ENCODE results near the gene CCDC187. TPM values are rescaled to one million over a fixed set of nuclear protein-coding genes. Genes with fewer than 3 reads are reported as not detected.
A peak's percentile ranks its signal among the peaks of the same experiment; 100 is the strongest.

CCDC187 gene
- polyA plus RNA-seq, 1 donor, result 0.04 TPM

GRCh38 chr9:136251264-136252115, 52.4 kb downstream of the CCDC187 start:
- no peak for DNase-seq

- no peak for DNase-seq
Measured at GRCh38 chr9:136250676-136251075, 53.2 kb downstream of the CCDC187 start.

DNA sequence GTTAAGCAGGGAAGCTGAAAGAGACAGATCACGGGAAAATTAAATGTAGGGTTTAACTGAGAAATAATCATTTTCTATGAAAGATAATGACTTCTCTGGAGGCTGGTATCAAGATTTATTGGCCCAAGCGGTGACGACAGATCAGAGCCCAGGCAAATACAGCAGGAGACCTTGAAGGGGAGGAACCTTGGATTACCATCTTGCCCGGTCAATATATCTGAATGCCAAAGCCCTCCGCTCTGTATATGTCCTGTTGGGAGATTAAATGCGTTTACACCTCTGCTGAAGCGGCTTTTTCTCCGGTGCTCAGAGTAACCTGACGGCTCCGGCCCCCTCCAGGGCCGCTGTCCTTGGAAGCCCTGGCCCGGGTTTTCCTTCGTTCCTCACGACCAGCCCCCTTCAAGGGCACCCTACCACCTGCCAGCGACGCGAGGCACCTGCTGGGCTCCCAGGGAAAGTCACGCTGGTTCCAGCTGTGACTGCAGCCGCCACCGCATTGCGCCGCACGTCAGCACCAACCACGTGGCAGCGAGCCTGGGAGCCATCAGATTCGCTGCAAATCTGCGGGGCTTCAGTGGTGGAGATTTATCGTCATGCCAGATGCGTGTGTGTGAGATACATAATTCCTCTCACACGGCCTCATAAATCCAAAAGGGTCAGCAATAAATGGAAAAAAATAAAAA, 53.9 kb downstream of the CCDC187 start:
- DNase-seq, result no peak

DNA sequence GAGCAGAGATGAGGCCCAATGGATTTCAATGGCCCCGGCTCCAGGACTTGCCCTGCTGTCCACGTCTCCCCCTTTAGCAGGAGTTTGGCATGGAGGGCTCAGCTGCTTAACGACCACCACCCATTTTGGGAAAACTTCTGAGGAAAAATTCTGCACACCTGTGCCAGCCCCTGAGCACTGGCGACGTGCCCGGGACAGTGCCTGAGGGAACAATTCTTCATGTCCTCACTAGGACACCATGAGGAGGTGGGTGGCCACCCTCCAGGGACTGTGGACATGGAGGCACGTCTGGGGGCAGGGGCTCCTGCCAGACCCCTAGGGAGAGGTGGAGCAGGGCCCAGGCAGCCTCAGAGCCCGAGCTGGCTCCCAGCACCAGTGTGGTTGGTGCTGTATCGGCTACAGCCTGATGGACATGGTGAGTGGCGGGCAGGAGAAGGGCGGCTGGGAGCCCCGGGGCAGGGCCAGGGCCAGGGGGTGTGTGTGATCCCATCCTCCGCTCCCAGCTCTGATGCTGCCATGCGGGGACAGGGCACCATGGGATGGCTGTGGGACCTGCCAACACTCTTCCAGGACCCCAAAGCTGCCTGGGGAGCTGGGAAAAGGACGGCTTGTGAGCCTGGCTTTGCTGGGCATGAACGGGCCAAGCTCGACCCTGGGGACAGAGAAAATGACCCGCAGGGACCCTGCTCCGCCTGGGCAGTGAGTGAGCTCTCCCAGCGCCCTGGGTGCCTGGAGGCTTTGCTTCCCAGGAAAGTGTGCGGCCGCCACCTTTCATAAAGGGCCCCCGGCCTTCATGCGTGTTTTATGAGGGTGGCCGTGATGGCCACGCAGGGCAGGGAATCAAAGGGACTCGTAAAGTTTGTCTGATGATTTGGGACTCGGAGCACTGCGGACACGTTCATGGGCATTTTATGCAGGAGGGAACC, 54.7 kb downstream of the CCDC187 start:
- no peak for DNase-seq

DNA sequence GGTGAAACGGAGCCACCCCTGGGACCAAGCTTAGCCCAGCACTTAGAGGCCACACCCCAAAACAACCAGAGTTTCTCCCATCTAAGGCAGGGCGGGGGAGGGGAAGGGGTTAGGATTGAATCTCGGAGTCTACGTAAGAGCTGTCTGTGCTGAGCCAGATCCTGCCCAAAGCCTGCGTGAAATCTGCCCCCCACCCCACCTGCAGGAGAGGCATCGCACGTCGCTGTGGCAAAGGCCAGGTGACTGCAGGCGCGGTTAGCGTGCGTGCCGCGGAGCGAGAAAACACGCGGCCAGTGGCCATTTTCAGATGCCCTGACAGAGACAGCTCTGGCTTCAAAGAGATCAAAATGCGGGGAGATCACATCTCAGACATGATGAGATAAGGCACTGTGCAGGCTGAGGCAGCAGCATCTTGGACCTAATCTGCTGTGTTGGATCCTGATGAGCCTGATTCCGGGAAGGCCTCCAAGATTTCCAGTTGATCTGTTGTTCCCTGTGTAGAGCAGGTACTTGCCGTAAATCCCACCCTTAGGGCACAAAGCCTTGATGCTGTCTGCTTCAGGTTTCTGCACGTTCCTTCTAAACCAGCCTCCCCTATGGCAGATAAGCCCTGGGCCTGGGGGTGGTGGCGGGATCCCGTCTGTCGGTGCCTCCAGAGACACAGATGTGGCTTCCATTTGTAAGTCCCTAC, 55.8 kb downstream of the CCDC187 start:
- no peak for DNase-seq

DNA sequence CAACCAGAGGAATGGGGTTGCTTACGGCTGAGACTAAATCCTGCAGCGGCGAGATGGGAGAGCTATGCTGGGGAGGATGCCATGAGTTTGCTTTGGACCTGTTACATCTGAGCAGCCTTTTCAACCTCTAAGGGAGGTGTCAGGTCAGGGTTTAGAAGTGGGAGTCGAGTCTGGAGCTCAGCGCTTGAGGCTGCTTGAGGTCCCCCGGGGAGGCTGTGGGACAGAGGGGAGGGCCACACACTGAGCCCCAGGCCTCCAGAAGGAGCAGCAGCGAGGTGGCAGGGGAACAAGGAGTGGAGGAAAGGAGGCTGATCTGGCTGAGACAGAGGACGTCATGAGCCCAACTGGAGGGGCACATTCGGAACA, 56.4 kb downstream of the CCDC187 start:
- DNase-seq, result no peak

DNA sequence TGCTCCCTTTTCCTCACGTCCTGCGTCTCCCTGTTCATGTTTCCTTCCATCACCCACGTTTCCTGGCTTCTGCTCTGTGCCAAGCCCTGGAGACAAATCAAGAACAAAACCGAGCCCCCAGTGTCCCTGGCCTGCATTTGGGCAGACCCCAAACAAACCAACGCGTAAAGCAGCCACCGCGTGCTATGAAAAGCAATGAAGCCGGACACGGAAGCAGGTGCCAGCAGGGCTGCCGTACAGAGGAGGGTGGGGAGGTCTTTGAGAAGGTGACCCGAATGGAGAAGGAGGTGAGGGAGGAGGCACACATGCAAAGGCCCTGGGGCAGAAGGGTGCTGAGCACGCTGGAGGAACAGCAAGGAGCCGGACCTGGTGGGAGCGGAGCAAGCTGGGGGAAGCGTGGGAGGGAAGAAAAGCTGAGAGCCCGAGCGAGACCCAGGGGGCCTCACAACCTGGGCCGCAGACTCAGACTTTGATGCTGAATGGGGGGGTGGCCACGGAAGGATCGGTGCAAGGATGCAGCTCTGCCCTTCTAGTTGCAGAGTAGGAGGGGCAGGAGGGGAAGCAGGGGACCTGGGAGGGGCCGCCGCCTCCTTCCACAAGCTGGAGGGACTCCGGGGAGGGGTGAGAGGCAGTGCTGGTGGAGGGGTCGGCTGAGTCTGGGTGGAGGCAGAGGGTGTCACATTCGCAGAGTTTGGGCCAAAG, 56.9 kb downstream of the CCDC187 start:
- DNase-seq, result no peak

- peak; percentile 87 for DNase-seq
Measured at GRCh38 chr9:136245219-136246150, 58.4 kb downstream of the CCDC187 start, which contains the start of gene QSOX2. Gene QSOX2, minus strand, starts transcription at chr9:136245812. Its CDS starts 9 bp downstream, at chr9:136245803.

DNA sequence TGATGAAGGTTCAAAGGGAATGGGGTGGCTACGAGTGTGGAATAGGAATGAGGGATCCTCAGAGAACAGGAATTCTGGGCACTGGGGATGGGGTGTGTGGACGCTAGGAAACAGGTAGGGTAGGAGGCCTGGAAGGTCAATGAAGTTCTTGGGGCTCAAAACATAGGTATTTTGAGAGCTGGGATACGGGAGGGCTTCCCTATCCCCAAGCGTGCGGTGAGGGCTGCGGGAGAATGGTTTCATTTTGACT, 59.0 kb downstream of the CCDC187 start:
- no peak for DNase-seq

DNA sequence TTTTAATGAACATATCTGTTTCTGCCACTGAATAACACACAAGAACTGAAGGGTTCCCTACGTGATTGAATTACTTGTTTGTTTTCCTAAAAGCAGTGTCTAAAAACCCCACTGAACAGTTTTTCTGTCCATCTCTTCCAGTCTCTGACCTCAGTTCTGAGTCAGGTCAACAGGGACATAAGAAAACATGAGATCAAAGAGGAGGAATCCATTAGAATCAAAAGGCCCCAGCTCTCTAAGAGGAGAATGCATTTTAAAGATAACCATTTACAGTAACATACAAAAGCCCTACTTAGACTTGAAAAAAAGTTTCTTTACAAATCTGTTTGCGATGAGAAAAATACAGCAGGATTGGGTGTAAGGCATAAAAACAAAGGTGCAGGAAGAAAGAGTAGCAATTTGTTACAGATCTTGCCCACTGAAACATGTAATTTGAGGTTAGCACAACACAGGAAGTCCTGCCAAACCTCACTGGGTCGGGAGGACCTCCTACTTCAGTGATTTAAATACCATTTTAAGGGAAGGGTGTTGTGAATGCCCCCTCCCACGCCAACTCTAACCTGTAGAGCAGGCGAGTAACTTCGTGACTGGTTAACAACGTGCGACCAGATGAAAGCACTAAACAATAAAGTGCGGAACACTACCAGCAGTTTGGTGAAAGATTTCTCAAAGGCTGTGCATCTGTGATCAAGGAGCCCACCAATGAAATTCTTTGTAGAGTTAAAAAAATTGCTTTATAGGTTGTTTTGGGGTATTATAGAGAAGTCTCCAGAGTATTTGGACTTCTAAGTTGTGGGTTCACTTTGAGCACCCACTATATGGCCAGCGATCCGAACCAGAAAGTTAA, 59.5 kb downstream of the CCDC187 start:
- DNase-seq, result no peak

- DNase-seq, result no peak
Measured at GRCh38 chr9:136243631-136244030, 60.3 kb downstream of the CCDC187 start.

GRCh38 chr9:136242918-136243525, 60.9 kb downstream of the CCDC187 start:
- no peak for DNase-seq

GRCh38 chr9:136242248-136242647, 61.6 kb downstream of the CCDC187 start:
- no peak for DNase-seq

- DNase-seq, result no peak
Measured at GRCh38 chr9:136241542-136241941, 62.4 kb downstream of the CCDC187 start.

GRCh38 chr9:136240941-136241340, 63.0 kb downstream of the CCDC187 start:
- DNase-seq, result no peak

GRCh38 chr9:136239983-136240330, 63.9 kb downstream of the CCDC187 start:
- DNase-seq, result no peak

DNA sequence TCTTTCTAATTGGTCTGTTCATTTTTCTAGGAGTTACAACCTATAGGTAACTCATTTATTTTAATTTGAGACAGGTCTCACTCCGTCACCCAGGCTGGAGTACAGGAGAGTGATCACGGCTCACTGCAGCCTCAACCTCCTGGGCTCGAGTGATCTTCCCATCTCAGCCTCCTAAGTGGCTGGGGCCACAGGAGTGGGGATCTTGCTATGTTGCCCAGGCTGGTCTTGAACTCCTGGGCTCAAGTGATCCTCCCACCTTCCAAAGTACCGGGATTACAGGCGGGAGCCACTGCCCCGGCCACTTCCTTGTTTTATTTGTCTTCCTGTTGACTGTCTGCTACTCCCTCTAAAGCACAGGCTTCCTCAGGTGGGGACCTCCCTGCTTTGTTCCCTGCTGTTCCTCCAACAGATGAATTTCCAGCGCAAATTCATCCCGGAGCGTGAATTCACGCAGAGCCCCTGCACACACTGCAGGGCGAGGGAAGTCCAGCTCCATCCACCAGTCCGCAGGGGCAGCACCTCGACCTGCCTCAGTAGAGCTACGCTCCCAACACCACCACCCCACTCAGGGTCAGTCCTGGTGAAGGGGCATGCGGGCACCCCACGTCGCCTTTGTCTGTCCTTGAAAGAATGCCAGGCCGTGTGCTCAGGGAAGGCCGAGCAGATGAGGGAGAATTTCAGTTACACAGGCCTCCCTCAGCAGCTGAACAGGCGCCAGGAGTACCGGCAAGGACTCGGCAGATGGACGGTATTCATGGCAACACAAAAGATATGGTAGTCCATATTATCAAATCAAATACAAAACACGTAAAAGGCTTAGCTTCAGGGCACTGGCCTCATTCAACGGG, 64.5 kb downstream of the CCDC187 start:
- DNase-seq, result no peak

DNA sequence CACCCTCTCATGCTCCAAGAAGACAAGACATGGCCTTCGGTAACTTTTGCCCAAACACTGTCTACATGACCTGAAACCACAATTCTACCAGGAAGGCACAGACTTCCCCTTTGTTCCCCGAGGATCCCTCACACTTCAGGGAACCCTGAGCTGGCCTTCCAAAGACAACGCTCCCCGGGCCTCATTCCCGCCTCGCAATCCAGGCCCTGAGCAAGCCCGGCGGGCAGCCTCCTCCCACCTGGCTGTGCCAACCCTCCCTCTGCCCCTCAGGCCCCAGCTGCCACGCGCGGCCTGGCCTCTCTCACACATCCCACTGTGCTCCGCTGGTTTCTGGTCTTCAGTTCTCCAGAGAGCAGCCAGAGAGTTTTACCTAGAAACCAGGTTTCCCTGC, 65.6 kb downstream of the CCDC187 start:
- DNase-seq, result no peak

Measured in hindlimb muscle (tissue), 1 donor.